H1 (cell line): ENCODE measurements around the gene MSANTD2. TPM values are rescaled to one million over a fixed set of nuclear protein-coding genes. Genes with fewer than 3 reads are reported as not detected.

ENCODE experiments used
- CTCF ChIA-PET: fragments of 300-600 bp; sonication (Branson Sonifier 250); formaldehyde crosslinking; loops from one replicate; lab custom pipeline; 2021; ENCODE audit not compliant: partially characterized antibody; lab: Charles Lee
- POLR2A ChIA-PET: fragments of 300-600 bp; sonication (Branson Sonifier 250); formaldehyde crosslinking; loops from one replicate; lab custom pipeline; 2021; ENCODE audit warnings: inconsistent platforms; ENCODE audit not compliant: partially characterized antibody; lab: Charles Lee
- DNase-seq, 2 experiments: peaks; one replicate each; pipeline versions ENCODE4 v3.0.0 to v3.0.0-alpha.2; 2010 to 2022; ENCODE audit warnings: low spot score in 2 of 2, low read depth in 1 of 2, mixed read lengths in 1 of 2
- FAIRE-seq: peaks from 2 replicates; lab custom pipeline; 2011; peaks lifted over from hg19 to GRCh38; lab: Jason Lieb, UNC
- H2AFZ ChIP-seq: 2 replicates; pipeline ENCODE4 v1.8.1; 2012; ENCODE audit warnings: low read length, inconsistent platforms
- H2AK5ac ChIP-seq: 2 replicates; pipeline ENCODE4 v1.6.1; 2013; ENCODE audit warnings: low read depth, low read length
- H2BK120ac ChIP-seq: replicated peaks from 2 replicates; pipeline ENCODE3; 2013; ENCODE audit warnings: low read depth, low read length, inconsistent platforms
- H2BK12ac ChIP-seq: 2 replicates; pipeline ENCODE4 v1.6.1; 2013; ENCODE audit warnings: low read depth, low read length
- H2BK15ac ChIP-seq: 2 replicates; pipeline ENCODE4 v1.6.1; 2013; ENCODE audit warnings: low read length
- H2BK20ac ChIP-seq: 2 replicates; pipeline ENCODE4 v1.6.1; 2013; ENCODE audit warnings: low read length
- H2BK5ac ChIP-seq: 2 replicates; pipeline ENCODE4 v1.6.1; 2013; ENCODE audit warnings: low read depth, low read length
- H3K14ac ChIP-seq: 2 replicates; pipeline ENCODE4 v1.6.1; 2013; ENCODE audit warnings: inconsistent platforms; ENCODE audit not compliant: insufficient read length
- H3K18ac ChIP-seq: 2 replicates; pipeline ENCODE4 v1.6.1; 2013; ENCODE audit warnings: low read length; ENCODE audit errors: extremely low read depth
- H3K23ac ChIP-seq: 2 replicates; pipeline ENCODE4 v1.6.1; 2013; ENCODE audit warnings: inconsistent platforms; ENCODE audit not compliant: insufficient read length
- H3K23me2 ChIP-seq: 2 replicates; pipeline ENCODE4 v1.6.1; 2013; ENCODE audit warnings: low read depth, low read length
- H3K27ac ChIP-seq: 2 replicates; pipeline ENCODE4 v1.6.1; 2011; ENCODE audit warnings: low read depth, low read length, inconsistent platforms
- H3K27me3 ChIP-seq, 4 experiments: replicated peaks in 1 of 4; 1 replicate in 1 of 4; 2 replicates in 3 of 4; pipeline versions ENCODE4 v1.6.1 to v1.8.1; 2011 to 2013; ENCODE audit warnings: low read length in 3 of 4, mild to moderate bottlenecking in 3 of 4, inconsistent platforms in 2 of 4, mixed read lengths in 2 of 4, moderate library complexity in 1 of 4; ENCODE audit not compliant: control insufficient read depth in 3 of 4, insufficient read depth in 3 of 4; ENCODE audit errors: extremely low read depth in 1 of 4
- H3K36me3 ChIP-seq, 4 experiments: 2 replicates each; pipeline versions ENCODE4 v1.6.1 to v1.8.1; 2011 to 2013; ENCODE audit warnings: mild to moderate bottlenecking in 4 of 4, low read length in 3 of 4, moderate library complexity in 2 of 4, control low read depth in 1 of 4, inconsistent platforms in 1 of 4; ENCODE audit not compliant: insufficient read depth in 4 of 4, control insufficient read depth in 2 of 4
- H3K4ac ChIP-seq: replicated peaks from 2 replicates; pipeline ENCODE3; 2013; ENCODE audit warnings: low read length, low read depth, mixed read lengths, inconsistent platforms; ENCODE audit not compliant: insufficient read length
- H3K4me1 ChIP-seq, 4 experiments: replicated peaks in 1 of 4; 1 replicate in 1 of 4; 2 replicates in 3 of 4; pipeline versions ENCODE4 v1.6.1 to v1.8.1; 2011 to 2013; ENCODE audit warnings: low read length in 3 of 4, inconsistent platforms in 2 of 4, mixed read lengths in 1 of 4; ENCODE audit not compliant: insufficient read depth in 4 of 4, control insufficient read depth in 3 of 4
- H3K4me2 ChIP-seq, 2 experiments: 2 replicates each; pipeline versions ENCODE4 v1.6.1 to v1.8.1; 2011 to 2013; ENCODE audit warnings: low read depth in 2 of 2, low read length in 2 of 2, control low read depth in 1 of 2, inconsistent platforms in 1 of 2, mild to moderate bottlenecking in 1 of 2; ENCODE audit not compliant: insufficient read depth in 1 of 2
- H3K4me3 ChIP-seq, 4 experiments: fragments of 200-600, 300-600 bp in 1 of 4; sonication (generic), shearing (Covaris generic), sonication (Bioruptor Twin) in 1 of 4; 2 replicates each; pipeline versions ENCODE4 v1.5.1 to v1.8.1; 2011 to 2016; ENCODE audit warnings: low read length in 4 of 4, low read depth in 3 of 4, control low read depth in 2 of 4, inconsistent platforms in 2 of 4, mild to moderate bottlenecking in 2 of 4, mixed read lengths in 1 of 4, moderate library complexity in 1 of 4; ENCODE audit not compliant: insufficient read depth in 2 of 4; ENCODE audit errors: extremely low read depth in 1 of 4
- H3K56ac ChIP-seq: replicated peaks from 2 replicates; pipeline ENCODE3; 2013; ENCODE audit warnings: low read depth, mild to moderate bottlenecking, mixed read lengths, low read length, inconsistent platforms; ENCODE audit not compliant: insufficient read length
- H3K79me1 ChIP-seq: 2 replicates; pipeline ENCODE4 v1.6.1; 2013; ENCODE audit warnings: low read depth, low read length, control low read depth
- H3K79me2 ChIP-seq, 2 experiments: 2 replicates each; pipeline versions ENCODE4 v1.6.1 to v1.8.1; 2012 to 2013; ENCODE audit warnings: low read length in 2 of 2, mild to moderate bottlenecking in 2 of 2, inconsistent platforms in 1 of 2; ENCODE audit not compliant: insufficient read depth in 2 of 2, control insufficient read depth in 1 of 2
- H3K9ac ChIP-seq, 4 experiments: replicated peaks in 1 of 4; 1 replicate in 1 of 4; 2 replicates in 3 of 4; pipeline versions ENCODE4 v1.6.1 to v1.8.1; 2011 to 2013; ENCODE audit warnings: low read depth in 3 of 4, low read length in 3 of 4, control low read depth in 2 of 4, mild to moderate bottlenecking in 2 of 4, moderate library complexity in 2 of 4, inconsistent platforms in 1 of 4; ENCODE audit errors: extremely low read depth in 1 of 4
- H3K9me3 ChIP-seq, 2 experiments: 2 replicates each; pipeline versions ENCODE4 v1.6.1 to v1.8.1; 2012 to 2013; ENCODE audit warnings: mild to moderate bottlenecking in 2 of 2, moderate library complexity in 2 of 2, control low read depth in 1 of 2, inconsistent platforms in 1 of 2, low read depth in 1 of 2, low read length in 1 of 2, mixed read lengths in 1 of 2; ENCODE audit not compliant: insufficient read depth in 2 of 2
- H4K20me1 ChIP-seq, 2 experiments: replicated peaks in 1 of 2; 2 replicates each; pipeline versions ENCODE3 to v1.8.1; 2011 to 2013; ENCODE audit warnings: inconsistent platforms in 2 of 2, low read length in 2 of 2, mild to moderate bottlenecking in 1 of 2; ENCODE audit not compliant: insufficient read depth in 2 of 2, control insufficient read depth in 1 of 2
- H4K5ac ChIP-seq: 2 replicates; pipeline ENCODE4 v1.6.1; 2013; ENCODE audit warnings: low read length, low read depth, mixed read lengths, inconsistent platforms; ENCODE audit not compliant: insufficient read length
- H4K8ac ChIP-seq: 2 replicates; pipeline ENCODE4 v1.8.0; 2013; ENCODE audit warnings: mild to moderate bottlenecking, moderate library complexity, low read length, inconsistent platforms; ENCODE audit not compliant: insufficient read depth; ENCODE audit errors: extremely low read depth
- H4K91ac ChIP-seq: replicated peaks from 2 replicates; pipeline ENCODE3; 2013; ENCODE audit warnings: low read length, mixed read lengths, inconsistent platforms; ENCODE audit not compliant: insufficient read length
- BACH1 ChIP-seq: IDR thresholded peaks from 2 replicates; pipeline ENCODE4 v1.6.1; 2012; ENCODE audit warnings: low read length, improper control_type of control experiment
- CTBP2 ChIP-seq: IDR thresholded peaks from 2 replicates; pipeline ENCODE4 v1.7.0; 2011; ENCODE audit warnings: borderline replicate concordance, mild to moderate bottlenecking, moderate library complexity, mixed read lengths, low read length; ENCODE audit not compliant: insufficient read depth, insufficient read length
- EGR1 ChIP-seq: IDR thresholded peaks from 2 replicates; pipeline ENCODE4 v1.6.1; 2011; ENCODE audit warnings: low read depth, low read length, borderline replicate concordance
- EZH2 ChIP-seq: fragments of 200-600 bp; sonication (generic); IDR thresholded peaks from 2 replicates; pipeline ENCODE4 v1.7.1; 2012; ENCODE audit warnings: low read depth, mild to moderate bottlenecking, moderate library complexity, low read length, inconsistent platforms; ENCODE audit not compliant: severe bottlenecking
- MAX ChIP-seq: IDR thresholded peaks from 2 replicates; pipeline ENCODE4 v1.6.1; 2012; ENCODE audit warnings: inconsistent platforms
- NRF1 ChIP-seq: IDR thresholded peaks from 2 replicates; pipeline ENCODE4 v1.6.1; 2011; ENCODE audit warnings: mild to moderate bottlenecking, low read depth, low read length, improper control_type of control experiment
- POU5F1 ChIP-seq: IDR thresholded peaks from 2 replicates; pipeline ENCODE4 v1.6.1; 2011; ENCODE audit warnings: low read depth, mild to moderate bottlenecking, low read length, moderate library complexity
- RBBP5 ChIP-seq: IDR thresholded peaks from 2 replicates; pipeline ENCODE4 v1.7.1; 2012; ENCODE audit warnings: low read depth, mild to moderate bottlenecking, inconsistent platforms, low read length, moderate library complexity, borderline replicate concordance
- RFX5 ChIP-seq: IDR thresholded peaks from 2 replicates; pipeline ENCODE4 v1.6.1; 2011; ENCODE audit warnings: low read depth, low read length, improper control_type of control experiment, borderline replicate concordance
- SIN3A ChIP-seq, 2 experiments: IDR thresholded peaks in 1 of 2; conservative IDR thresholded peaks in 1 of 2; 2 replicates each; pipeline ENCODE4 v1.6.1; 2011 to 2012; ENCODE audit warnings: low read length in 2 of 2, improper control_type of control experiment in 1 of 2, low read depth in 1 of 2, mild to moderate bottlenecking in 1 of 2
- SRF ChIP-seq: IDR thresholded peaks from 2 replicates; pipeline ENCODE4 v1.6.1; 2011; ENCODE audit warnings: mild to moderate bottlenecking, low read depth, low read length, moderate library complexity
- TCF12 ChIP-seq: IDR thresholded peaks from 2 replicates; pipeline ENCODE4 v1.6.1; 2011; ENCODE audit warnings: low read depth, mild to moderate bottlenecking, low read length
- WGBS, 2 experiments: shearing (Covaris generic) in 1 of 2; methylation state at CpG; one replicate each; pipeline versions ENCODE4 v1.1.6 to v1.1.7; 2013 to 2015; ENCODE audit warnings: low lambda C conversion rate in 2 of 2, mixed read lengths in 2 of 2, inconsistent platforms in 1 of 2, low coverage in 1 of 2, missing lambda C conversion rate in 1 of 2; ENCODE audit not compliant: insufficient replicate concordance in 2 of 2, insufficient coverage in 1 of 2, insufficient read length in 1 of 2; ENCODE audit errors: extremely low coverage in 1 of 2, missing lambda C conversion rate in 1 of 2; 5-methylcytosine and 5-hydroxymethylcytosine counted together
- polyA plus RNA-seq, 7 experiments: library from polyadenylated mRNA; depleted of rRNA in 3 of 7; stranded (reverse) in 5 of 7; unstranded in 2 of 7; fragments of >200 nt in 5 of 7; fragments of 200-250 nt in 2 of 7; gene quantifications; 1 replicate in 5 of 7; 2 replicates in 1 of 7; 4 replicates in 1 of 7; pipeline versions ENCODE4 v1.2.1 to v1.2.3, GENCODE V29; 2011 to 2013; ENCODE audit warnings: missing spikeins in 2 of 7, mixed read lengths in 2 of 7
- total RNA-seq: library from RNA; stranded (reverse); fragmentation: NEBNext Ultra II Directional; extraction: Animal tissue kit (Norgen Biotek cat#: 25700); gene quantifications from 2 replicates; pipeline ENCODE4 v1.2.1, GENCODE V29; 2021

MSANTD2 gene
- total and polyA plus RNA-seq, 2 of the 8 experiments (the other 6 are each of a cell fraction or from before 2014, with no cell fraction given) = 8.2 to 15.9 TPM

- no peak overlapping the region for H2AK5ac ChIP-seq
- no peak for FAIRE-seq
- CTCF ChIA-PET = interaction anchor here (0.9 to 3.8 kb wide), 4 partner anchors 13 to 103 kb away, joined by 3 to 21 read pairs (median 4); no protein-coding TSS in a partner anchor
- no peak for TF ChIP-seq NRF1
- TF ChIP-seq RBBP5 = no peak
- TF ChIP-seq CTBP2 = no peak
- no peak for TF ChIP-seq EGR1
- TF ChIP-seq EZH2 = no peak
- TF ChIP-seq RFX5 = no peak
- TF ChIP-seq SRF = no peak
- no peak for TF ChIP-seq SIN3A (conservative IDR thresholded peaks at IDR 0.05 in 1 of 2, IDR thresholded peaks at IDR 0.05 in 1 of 2; ENCODE audit: low read depth in 1 of 2, low read length in 2 of 2)
- no peak for TF ChIP-seq POU5F1
- TF ChIP-seq MAX = no peak
- no peak for TF ChIP-seq TCF12
- TF ChIP-seq BACH1 = no peak
Observed at GRCh38 chr11:124823512-124824376, 23.5 kb upstream of the MSANTD2 start.

More at GRCh38 chr11:124823512-124824376, 23.5 kb upstream of the MSANTD2 start:
- Histone ChIP-seq H3K56ac (no peak overlapping the region), H3K79me1 (no peaks in the 10 kb centered on the region), H2BK120ac (no peak overlapping the region), H3K9ac (no peak overlapping the region), H3K23ac (no peak overlapping the region), H4K8ac (no peak overlapping the region), H3K18ac (no peak overlapping the region), H2BK5ac (no peak overlapping the region), H3K4ac (no peak overlapping the region), H3K27ac (no peak overlapping the region), H2BK20ac (no peak overlapping the region), H2BK15ac (no peak overlapping the region), H4K20me1 (no peaks in the 10 kb centered on the region), H2AFZ (no peak overlapping the region), H3K27me3 (no peaks in the 10 kb centered on the region; a peak in 1 of 7 replicates), H3K9me3 (no peaks in the 10 kb centered on the region), H3K79me2 (no peaks in the 10 kb centered on the region), H3K23me2 (no peaks in the 10 kb centered on the region), H2BK12ac (no peak overlapping the region), H3K4me1 (peaks cover 0 to 2% (median 0%) of the 10 kb centered on the region in 4 experiments; a peak in 1 of 7 replicates), H4K91ac (no peak overlapping the region), H3K4me2 (no peak overlapping the region), H3K36me3 (no peaks in the 10 kb centered on the region), H4K5ac (no peak overlapping the region), H3K14ac (no peak overlapping the region), H3K4me3 (no peak overlapping the region)
- DNase-seq = no peak
- 89% methylated on average over 8 of the region's 8 CpGs; no CpG with 5 or more reads in 1 of the 2 experiments for WGBS, 2 experiments
- POLR2A ChIA-PET = no interaction called here
